NK-92 treated with Interleukin-12 subunit alpha and Interleukin-12 subunit beta, amount 100 ng/mL, for 24 hours (cell line): Measurements from ENCODE around the gene TRAPPC2L.

Experiments used
- DNase-seq: peaks from one replicate; lab custom pipeline; 2025; lab: John Stamatoyannopoulos, UW

The TRAPPC2L gene, protein sequence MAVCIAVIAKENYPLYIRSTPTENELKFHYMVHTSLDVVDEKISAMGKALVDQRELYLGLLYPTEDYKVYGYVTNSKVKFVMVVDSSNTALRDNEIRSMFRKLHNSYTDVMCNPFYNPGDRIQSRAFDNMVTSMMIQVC

GRCh38 chr16:88856828-88857727 is at the start of gene TRAPPC2L, which contains the start of gene GALNS:
Gene TRAPPC2L, plus strand, starts transcription at chr16:88857127. Its CDS starts 24 bp downstream, at chr16:88857151.
Gene GALNS, minus strand, starts transcription at chr16:88856947. Its CDS starts 70 bp downstream, at chr16:88856877.
- DNase-seq: peak; percentile 96

DNA sequence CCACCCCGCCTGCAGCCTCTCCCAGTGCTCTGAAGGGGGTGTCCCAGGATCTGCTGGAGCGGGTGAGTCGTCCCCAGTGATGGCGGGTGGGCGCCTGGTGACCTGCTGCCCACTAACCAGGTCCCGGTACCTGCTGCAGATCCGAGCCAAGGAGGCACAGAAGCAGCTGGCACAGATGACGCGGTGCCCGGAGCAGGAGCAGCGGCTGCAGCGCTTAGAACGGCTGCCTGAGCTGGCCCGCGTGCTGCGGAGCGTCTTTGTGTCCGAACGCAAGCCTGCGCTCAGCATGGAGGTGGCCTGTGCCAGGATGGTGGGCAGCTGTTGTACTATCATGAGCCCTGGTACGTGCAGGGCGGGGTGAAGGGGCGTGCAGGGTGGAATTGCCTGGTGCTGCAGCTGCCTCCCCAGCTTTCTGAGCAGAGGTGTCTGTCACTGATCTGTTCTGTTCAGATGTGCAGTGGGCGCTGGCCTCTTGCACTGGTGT is 49.7 kb upstream of the TRAPPC2L start:
- no peak for DNase-seq

DNA sequence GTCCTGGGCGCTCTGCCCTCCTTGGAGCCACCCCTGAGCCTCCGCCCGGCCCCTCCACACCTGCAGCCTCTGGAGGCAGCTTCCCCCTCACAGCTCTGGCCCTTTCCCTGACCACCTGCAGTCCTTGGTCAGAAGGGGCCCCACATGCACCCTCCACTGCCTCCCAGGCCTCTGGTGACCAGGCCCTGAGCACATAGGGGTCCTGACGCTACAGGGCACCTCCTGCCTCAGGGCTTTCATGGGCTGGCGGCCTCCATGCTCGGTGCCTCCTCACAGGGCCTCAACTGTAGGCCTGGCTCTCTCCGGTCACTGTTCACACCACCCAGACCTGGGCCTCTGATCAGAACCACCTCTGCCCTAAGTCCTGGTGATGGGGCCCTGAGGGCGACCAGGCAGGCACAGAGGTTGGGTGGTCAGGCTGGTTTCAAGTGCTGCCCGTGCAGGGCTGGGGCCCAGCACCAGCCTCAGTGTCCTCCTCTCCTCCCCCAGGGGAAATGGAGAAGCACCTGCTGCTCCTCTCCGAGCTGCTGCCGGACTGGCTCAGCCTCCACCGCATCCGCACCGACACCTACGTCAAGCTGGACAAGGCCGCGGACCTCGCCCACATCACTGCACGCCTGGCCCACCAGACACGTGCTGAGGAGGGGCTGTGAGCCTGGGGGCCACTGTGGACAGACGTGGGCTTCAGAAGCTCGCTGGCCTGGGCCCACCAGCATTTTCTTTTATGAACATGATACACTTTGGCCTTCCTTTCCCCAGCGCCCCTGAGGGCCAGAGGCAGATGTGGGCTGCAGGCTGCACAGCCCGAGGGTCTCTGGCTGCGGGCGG is 49.1 kb upstream of the TRAPPC2L start:
- DNase-seq: no peak

DNA sequence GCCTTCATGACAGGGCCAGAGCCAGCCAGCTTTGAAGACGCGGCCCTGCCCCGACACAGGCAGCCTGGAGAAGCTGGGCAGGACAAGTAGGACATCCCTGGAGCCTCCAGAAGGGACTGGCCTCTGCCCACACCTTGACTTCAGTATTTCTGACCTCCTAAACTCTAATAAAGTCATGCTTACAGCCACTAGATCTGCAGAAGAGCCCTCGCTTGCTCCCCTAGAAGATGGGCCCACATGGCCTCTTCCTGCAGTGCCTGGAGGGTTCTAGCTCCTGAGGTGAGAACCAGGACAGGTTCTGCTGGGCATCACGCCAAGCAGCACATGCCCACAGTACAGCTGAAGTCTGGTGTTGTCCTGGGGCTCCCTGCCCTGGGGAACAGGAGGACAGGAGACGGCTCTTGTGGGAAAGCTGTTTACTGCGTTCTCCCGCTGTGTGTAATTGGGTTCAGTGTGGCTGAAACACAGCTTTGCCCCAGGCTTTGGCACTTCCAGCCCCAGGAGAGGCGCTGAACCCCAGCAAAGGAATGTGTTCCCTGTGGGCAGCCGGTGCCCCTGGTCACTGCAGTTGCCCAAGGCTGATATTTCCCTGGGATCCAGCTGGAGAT is 47.8 kb upstream of the TRAPPC2L start:
- no peak for DNase-seq

DNA sequence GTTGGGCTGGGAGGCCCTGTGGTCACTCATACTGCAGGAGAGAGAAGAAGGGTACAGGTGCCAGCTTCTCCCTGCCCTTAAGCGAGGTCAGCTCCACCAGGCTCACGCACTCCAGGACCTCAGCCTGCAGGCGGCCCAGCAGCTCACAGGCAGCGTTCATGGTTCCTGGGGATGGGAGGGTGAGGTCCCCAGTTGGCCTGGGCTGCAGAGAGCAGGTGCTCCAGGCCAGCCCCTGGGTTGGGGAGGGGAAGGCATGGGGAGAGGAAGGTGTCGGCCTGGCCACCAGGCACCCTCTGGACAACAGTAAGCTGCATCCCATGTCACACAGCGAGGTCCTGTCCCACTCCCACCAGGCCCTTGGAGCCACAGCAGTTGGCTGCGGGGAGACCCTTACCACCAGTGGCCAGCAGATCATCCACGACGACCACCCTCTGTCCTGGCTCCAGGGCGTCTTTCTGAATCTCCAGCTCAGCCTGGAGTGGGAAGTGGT is 47.2 kb upstream of the TRAPPC2L start:
- no peak for DNase-seq

DNA sequence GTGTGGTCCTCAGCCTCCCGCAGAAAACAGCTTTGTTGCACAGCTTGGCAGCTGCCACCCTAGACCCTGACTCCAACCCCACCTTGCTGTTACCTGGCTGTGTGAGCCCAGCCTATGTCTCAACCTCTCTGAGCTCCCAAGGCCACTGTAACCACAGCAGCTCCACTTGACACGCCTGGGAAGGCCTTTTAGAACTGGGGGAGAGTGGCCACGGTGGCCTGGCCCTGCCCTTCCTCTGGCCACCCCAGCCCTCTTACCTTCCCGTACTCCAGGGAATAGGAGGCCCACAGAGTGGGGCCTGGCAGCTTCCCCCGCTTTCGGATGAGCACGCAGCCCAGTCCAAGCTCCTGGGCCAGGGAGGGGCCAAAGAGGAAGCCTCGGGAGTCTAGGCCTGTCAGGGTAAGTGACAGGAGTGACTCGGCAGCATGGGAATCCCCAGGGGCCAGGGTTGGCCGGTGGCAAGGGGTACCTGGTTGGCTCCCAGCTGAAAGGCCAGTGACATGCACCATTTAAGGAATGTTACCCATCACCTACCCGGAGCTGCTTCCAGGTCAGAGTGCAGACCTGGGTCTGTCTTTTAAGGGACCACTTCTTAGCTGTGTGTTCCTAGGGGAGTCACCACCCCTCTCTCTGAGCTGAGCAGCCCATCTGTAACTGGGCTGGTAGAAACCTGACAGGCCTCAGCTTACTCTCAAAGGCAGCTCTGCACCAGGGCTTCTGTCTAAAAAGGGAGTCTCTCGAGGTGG is 46.6 kb upstream of the TRAPPC2L start:
- no peak for DNase-seq

- DNase-seq: peak; percentile 68
These were observed 45.8 kb upstream of the TRAPPC2L start for GRCh38 chr16:88810912-88811768.

DNA sequence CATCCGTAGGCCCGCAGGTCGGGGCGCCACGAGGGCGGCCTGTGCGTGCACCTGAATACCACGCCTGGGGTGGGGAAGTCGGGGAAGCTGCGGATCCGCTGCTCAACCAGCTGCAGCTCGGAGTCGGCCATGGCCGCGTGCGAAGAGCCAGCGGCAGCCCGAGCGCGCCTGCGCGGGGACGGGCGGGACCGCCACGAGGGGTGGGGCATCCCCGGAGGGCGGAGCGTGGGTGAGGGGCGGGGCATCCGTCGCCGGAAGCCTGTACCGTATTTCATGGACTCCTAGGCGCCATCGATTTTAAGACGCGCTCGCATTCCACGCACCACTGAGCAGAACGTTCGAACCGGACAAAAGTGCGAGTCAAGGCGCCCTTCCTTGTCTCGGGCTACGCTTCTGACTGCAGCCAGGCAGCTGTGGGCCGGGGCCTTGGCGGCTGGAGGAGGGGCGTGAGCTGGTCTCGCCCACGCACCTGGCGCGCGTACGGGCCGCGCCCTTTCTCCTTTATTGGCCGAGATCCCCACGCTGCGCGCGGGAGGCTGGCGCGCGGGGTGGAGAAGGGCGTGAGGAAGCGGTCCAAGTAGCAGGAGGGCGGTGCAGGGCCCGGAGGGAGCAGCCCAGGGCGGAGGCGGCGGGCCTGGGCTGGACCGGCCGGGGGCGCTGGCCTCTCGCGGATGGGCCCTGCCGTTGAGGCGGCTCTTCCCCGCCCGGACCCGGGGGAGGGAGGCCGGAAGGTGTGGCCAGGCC is 45.0 kb upstream of the TRAPPC2L start, which contains the start of gene APRT:
Gene APRT (minus strand): TSS at position 160 of the 744 bp plus-strand sequence. CDS start 29 bp downstream, at position 131.
- DNase-seq: peak; percentile 84

DNA sequence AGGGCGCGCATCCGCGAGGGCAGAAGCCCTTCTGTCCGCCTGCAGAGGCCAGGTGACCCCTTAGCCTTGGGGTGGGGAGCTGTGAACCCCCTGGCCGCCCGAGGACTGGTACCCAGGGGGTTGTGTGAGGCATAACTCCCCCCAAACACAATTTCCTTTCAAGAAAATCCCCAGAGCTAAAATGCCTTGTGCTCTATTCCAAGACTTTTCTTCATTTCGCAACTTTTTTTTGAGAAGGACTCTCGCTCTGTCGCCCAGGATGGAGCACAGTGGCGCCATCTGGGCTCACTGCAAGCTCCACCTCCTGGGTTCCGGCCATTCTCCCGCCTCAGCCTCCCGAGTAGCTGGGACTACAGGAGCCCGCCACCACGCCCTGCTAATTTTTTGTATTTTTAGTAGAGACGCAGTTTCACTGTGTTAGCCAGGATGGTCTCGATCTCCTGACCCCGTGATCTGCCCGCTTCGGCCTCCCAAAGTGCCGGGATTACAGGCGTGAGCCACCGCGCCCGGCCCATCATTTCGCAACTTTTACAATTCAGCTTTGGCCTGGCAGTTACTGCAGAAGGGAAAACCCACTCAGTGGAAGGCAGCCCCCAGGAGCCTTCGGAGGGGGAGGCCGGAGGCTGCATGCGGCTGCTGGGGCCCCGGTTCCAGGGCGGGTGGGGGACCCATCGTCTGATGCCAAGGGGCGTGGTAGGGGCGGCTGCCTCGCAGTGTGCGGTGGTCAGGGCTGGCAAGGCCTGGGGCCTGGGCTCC is 44.2 kb upstream of the TRAPPC2L start:
- no peak for DNase-seq

DNA sequence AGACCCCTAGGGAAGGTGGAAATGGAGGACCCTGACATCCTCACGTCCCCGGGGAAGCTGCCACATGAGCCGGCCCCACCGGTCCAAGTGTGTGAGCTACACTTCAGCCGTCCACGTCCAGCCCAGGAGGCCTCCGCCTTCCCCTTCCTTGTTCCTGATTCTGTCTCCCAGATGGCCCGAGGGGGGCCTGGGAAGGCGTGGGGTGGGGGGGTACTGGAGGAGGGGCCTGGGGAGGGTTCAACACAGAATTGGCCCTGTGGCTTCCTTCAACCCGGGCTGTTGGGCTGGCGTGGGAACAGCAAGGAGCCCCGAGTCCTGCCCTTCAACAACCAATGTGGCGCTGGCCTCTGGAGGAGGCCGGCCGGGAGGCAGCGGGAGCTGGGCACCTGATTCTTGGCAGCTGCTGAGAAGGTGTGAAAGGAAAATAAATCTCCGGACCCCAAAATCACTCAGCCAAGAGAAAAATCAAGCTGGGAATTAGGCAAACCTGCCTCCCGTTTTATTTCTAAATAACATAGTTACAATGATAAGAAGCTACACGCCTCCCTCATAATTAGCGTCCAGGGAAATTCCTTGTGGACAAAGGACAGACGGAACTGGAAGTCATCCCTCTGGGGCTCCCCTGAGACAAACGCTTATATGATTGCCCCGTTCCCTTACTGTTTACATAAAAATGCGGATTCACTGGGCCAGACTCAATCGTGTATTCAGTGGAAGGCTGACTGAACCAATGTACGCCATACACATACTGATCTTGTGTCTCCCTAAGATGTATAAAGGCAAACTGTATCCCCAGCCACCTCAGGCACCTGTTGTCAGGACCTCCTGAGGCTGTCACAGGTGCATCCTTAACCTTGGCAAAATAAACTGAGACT is 43.4 kb upstream of the TRAPPC2L start:
- no peak for DNase-seq

DNA sequence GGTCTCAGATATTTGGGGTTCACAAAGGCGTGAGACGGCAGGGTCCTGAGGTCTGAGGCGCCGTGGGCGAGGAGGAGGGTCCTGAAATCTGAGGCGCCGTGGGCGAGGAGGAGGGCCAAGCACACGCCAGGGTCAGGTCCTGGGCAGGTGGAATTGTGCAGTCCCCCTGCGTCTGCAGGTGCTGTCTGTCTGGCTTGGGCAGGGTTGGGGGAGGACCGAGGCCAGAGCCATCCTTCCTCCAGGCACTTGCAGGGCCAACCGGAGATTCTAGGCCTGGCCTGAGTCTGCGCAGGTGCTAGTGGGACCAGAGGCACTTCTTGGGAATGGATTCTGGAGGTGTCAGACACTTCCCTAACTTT is 42.8 kb upstream of the TRAPPC2L start:
- DNase-seq: no peak

GRCh38 chr16:88815227-88815626 is 41.7 kb upstream of the TRAPPC2L start:
- DNase-seq: no peak

- DNase-seq: peak; percentile 26
These were observed 40.9 kb upstream of the TRAPPC2L start for GRCh38 chr16:88815901-88816589.

GRCh38 chr16:88816736-88817535 is 40.0 kb upstream of the TRAPPC2L start:
- no peak for DNase-seq

DNA sequence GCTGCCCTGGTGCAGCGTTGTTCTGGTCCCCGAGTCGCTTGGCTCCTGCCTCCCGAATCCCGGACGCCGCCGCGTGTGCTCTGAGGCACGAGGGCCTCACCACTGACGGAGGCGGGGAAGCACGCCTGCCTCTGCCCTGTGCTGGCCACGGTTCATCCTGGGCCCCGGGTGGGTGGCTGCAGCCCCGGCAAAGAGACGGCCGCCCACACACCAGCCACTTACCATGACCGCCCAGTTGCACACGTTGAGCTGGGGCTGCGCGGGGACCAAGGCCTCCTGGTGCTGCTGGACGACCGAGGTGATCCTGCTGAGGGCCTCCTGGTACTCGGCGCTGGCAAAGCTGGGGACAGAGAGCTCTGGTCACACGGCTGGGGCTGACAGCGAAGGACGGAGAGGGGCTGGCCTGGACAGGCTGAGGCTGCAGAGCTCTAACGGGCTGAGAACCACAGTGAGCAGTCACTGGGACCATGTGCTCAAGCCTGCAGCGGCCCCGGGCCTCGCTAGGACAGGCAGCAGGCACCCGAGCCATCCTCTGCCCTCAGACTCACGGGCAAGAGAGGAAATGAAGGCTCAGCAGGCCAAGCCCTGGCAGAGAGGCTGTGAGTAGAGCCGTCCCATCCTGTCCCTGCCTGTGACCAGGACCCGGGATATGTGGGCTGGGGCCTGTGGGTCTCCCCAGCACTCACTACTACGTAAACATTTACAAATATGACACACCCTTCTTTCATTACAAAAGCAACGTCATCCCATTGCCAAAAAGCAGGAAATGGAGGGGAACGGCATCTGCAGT is 38.9 kb upstream of the TRAPPC2L start:
- DNase-seq: no peak
